ENCODE data around the gene B3GNT8.

GRCh38 chr19:41436674-41436951 is 9.4 kb upstream of the B3GNT8 start:
- TF ChIP-seq CTCF (IDR thresholded peaks at IDR 0.05; ENCODE audit: poor library complexity) (no peak), EZH2 (IDR thresholded peaks at IDR 0.05; ENCODE audit: borderline replicate concordance) (no peak)

Data from hepatocyte (in vitro differentiated cells).